A204.1 (cell line): ENCODE data around the gene VAMP2.

Experiments used
- FAIRE-seq: peaks from 2 replicates; lab custom pipeline; 2012; peaks lifted over from hg19 to GRCh38; lab: Jason Lieb, UNC

Gene VAMP2

GRCh38 chr17:8155231-8155995 is 7.3 kb downstream of the VAMP2 start:
- no peak for FAIRE-seq

GRCh38 chr17:8154608-8155155 is 8.1 kb downstream of the VAMP2 start:
- FAIRE-seq, result no peak

DNA sequence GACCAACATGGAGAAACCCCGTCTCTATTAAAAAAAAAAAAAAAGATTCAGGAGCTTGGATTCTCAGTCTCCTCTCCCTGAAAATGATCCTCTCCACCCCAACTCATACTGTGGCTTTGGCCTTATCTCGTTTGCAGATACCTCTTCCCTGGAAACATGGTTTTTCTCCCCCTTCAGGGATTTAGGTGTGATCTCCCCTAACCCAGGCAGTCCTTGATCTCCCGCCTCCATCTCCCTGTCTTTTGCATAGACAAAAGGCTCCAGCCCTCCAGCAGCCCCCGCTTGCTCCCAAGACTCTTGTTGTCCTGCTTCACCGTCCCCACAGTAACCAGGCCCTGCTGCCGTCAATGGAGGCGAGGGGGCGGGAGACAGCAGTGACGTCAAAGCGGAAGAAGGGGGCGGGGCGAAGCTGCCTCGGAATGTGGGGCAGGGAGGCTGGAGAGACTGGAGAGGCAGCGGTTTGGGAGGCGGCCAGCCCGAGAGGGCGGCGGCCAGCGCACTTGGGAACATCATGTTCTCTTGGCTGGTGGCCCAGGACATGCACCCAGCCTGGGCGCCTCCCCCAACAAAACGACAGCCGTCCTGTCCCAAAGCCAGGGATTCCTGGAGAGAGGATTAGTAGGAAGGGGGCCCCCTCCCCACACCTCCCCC is 8.7 kb downstream of the VAMP2 start:
- FAIRE-seq, result no peak

- no peak for FAIRE-seq
These were observed 9.2 kb downstream of the VAMP2 start for GRCh38 chr17:8153525-8153956.

GRCh38 chr17:8153031-8153451 is 9.7 kb downstream of the VAMP2 start:
- FAIRE-seq, result no peak

DNA sequence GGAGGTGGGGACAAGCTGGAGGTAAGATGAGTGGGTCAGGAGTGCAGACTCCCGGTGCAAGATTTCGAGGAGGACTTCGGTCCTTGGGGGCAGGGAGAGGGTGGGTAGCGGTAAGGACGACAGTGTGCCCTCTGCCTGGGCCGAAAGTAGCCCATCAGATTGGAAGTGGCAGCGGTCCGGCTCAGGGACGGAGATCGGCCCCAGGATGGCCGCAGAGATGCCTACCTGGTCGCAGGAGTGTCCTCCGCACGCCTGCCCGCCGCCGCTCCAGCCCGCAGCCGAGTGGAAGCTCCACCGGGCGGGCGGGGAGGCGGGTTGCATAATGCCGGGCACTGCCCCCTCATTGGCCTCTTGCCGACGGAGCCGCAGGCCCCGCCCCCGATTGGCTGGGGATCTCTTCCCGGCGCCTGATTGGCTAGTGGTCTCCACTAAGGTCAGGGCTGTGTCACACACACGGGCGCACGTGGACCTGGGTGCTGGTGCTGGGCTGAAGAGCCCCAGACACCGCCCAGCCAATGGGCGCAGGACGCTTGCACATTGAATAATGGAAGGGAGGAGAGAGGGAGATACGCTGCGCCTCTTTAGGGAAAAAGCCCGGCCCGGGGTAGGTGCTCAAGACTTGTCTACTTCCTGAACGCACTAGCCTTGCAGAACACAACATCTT is 10.5 kb downstream of the VAMP2 start, which contains the start of gene PER1:
Gene PER1, minus strand, starts transcription at position 293 of the 664 bp plus-strand sequence. CDS start 1,698 bp downstream, outside the sequence.
- FAIRE-seq, result peak; percentile 34

DNA sequence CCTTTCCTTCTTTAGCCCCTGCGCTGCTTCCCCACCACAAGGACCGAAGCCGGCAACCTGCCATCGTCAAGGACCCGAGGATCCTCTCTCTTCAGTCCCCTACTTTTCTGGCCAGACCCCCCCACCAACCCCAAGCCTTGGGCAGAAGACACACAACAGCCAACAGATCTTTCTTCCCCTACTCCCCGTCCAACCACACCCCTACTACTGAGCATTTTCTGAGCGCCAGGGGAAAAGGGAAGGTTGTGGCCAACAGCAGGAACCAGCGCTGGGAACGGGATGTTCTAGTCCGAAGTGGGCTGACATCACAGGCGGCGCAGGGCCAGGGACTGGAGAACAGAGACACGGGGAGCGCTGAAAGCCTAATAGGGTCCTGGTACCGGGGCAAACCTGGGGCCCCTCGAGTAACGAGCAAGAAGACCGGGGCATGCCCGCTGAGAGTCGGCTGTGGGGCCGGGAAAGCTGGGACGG is 11.1 kb downstream of the VAMP2 start:
- FAIRE-seq, result no peak

DNA sequence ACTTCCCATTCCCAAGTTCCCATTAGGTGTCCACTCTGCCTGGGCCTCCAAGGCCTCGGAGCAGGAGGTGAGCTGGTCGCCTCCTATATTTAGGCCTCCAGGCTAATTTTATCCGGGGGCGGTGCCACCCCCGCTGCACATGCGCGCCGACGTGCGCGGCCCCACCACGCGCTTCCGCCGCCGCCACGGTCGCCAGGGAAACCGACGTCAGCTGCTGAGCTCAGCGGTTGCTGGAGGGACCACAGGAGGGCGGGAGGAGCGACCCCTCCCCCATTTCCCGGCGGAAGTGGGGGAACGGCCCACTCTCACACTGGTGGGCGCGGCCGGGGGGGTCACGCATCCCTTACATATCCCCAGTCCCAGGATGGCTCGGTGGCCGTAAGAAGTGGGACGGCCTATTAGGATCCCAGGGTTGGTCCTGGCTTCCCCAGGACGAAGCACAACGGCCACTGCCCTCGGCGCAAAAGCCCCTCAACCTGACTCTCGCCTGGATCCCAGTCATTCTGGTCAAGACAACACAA is 11.6 kb downstream of the VAMP2 start:
- no peak for FAIRE-seq

DNA sequence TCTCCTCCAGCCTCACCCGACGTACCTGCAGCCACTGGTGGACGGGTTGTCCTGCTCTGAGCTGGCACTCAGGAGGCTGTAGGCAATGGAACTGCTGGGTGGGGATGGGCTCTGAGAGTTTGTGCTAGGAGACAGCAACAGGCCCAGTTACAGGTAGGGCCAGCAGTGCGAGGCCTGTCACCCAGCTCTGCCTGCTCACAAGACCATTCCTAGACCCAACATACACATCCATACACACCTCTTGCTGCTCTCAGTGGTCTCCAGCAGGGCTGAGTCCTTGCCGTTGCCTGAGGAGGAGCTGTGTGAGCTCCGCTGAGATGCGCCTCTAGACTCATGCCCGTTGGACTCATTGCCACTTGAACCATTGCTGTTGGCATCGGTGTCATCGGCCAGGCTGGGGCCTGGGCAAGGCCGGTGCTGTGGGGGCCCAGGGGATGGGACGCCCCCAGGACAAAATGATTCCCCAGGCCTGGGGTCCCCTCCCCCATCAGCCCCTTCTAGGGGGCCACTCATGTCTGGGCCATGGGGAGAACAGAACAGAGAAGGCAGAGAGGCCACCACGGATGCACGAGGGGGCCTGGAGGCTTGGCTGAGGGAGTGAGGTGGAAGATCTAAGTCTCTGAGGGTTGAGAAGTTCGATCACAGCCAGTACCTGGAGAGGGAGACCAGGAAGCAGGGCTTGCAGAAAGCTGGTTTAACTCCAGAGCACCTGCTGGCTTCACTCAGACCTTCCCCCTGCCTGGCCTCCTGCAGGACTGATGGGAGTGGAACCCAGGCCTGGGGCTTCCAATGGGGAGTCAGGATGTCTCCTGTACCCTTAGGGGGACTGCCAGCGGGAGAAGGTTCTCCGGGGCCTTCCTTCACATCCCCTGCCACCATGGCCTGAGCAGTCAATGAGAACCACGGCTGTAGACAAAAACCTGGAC is 12.3 kb downstream of the VAMP2 start:
- no peak for FAIRE-seq

DNA sequence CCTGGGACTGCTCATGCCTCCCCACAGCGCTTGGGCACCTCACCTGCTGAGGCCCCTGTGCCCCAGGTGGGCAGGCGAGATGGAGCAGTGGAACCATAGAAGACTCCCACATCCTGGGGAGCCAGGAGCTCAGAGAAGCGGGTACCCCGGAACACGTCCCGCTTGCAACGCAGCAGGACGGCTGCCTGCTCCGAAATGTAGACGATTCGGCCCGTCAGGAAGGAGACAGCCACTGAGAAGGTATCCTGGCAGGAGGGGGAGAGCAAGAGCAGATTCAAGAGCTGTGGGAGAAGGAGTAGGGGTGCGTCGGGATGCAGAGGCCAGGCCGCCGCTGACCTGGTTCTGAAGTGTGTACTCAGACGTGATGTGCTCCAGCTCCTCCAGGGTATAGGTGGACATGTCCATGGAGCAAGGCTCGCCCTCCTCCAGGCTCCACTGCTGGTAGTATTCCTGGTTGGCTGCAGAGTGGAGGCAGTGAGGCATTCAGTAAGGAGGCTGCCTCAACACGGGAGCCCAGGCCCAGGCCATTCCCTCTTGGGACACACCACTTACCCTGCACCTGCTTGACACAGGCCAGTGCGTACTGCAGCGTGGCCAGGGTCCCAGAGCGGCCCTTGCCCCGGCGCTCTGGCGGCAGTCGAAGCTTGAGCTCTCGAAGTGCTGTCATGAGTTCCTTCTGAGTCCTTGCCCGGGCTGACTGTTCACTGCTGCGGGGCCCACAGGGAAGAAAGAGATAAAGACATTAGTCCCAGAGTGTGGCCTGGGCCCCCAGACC is 13.1 kb downstream of the VAMP2 start:
- no peak for FAIRE-seq

DNA sequence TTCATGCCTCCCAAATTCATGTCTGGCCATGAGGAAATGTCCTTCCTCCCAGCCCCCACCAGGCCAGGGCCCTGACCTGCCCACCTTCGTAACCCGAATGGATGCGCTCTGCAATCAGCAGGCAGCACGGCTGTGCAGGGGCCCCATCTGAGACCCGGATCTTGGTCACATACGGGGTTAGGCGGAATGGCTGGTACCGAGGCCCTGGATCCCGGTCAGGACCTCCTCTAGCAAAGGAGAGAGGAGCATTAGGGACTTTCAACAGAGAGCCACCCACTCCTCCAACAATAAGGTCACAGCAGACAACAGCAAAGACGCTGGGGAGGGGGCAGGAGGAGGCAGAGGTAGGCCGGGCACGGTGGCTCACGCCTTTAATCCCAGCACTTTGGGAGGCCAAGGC is 14.2 kb downstream of the VAMP2 start:
- no peak for FAIRE-seq

DNA sequence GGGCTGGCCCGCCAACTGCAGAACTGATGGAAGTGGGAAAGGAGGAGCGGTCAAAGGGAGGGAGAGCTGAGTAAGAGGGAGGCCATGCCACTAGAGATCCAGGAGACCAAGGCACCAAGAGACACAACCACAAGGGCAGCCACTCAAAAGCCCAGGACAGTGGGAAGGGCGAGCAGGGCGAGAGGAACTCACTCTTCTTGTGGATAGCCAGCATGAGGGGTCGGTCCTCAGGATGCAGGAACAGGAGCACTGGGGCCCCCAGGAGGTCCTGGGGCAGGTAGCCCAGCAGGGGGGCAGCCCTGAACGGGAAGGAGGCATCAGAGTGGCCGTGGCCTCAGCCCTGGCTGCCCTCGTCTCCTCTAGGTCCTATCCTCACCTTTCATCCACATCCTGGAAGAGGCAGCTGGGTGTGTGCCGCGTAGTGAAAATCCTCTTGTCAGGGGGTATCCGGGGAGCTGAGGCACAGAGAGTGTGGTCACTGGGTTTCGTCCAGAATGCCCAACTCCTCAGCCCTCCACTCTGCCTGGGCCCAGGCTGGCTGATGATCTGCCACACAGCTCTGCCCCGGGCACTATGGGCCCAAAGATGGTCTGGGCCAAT is 14.8 kb downstream of the VAMP2 start:
- FAIRE-seq, result no peak

- FAIRE-seq, result no peak
These were observed 15.5 kb downstream of the VAMP2 start for GRCh38 chr17:8147141-8147804.

DNA sequence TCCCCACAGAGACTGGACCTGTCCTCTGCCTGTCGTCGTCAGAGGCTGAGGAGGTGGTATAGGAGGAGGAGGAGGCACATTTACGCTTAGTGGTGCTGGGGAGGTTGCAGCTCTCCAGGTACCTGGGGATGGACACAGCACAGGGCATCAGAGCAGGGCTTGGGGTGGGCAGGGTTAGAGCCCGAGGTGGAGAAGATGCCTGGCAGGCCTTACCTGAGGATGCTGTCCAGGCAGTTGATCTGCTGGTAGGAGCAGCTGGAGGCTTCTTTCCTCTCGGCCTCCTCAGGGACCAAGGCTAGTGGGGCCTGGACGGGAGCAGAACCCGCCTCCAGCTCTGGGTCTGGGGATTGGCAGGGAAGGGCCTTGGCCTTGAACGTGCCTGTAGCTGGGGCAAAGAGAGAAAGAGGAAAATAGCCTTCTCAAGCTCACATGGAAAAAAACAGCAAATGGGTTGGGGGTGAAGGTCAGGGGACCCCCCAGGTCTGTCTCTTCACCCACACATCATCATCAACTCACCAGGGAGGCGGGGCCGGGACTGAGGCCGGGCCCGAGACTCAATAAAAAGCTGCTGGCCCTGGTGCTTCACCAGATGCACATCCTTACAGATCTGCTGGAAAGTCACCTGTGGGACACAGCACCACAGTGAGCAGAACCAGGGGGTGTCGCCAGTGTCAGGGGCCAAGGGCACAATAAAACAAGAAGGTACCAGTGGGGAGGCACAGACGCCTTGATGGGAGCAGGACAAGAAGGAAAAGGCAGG is 16.2 kb downstream of the VAMP2 start:
- FAIRE-seq, result no peak

DNA sequence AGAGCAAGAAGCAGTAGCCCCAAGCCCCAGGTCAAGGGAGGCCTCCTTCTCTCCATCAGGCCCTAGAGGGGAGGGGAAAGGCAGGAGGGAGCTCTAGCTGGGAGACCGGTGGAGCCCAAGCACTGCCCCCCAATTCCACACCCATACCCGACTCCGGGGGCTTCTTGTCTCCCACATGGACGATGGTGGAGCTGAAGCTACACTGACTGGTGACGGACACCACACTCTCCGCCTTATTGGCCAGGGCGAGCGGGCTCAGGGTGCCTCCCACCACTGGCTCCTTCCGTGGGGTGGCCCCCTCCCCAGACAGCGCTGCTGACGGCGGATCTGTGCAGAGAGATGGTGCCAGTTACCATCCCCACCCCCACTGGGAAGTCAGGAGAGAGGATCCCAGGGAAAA is 16.9 kb downstream of the VAMP2 start:
- FAIRE-seq, result no peak

DNA sequence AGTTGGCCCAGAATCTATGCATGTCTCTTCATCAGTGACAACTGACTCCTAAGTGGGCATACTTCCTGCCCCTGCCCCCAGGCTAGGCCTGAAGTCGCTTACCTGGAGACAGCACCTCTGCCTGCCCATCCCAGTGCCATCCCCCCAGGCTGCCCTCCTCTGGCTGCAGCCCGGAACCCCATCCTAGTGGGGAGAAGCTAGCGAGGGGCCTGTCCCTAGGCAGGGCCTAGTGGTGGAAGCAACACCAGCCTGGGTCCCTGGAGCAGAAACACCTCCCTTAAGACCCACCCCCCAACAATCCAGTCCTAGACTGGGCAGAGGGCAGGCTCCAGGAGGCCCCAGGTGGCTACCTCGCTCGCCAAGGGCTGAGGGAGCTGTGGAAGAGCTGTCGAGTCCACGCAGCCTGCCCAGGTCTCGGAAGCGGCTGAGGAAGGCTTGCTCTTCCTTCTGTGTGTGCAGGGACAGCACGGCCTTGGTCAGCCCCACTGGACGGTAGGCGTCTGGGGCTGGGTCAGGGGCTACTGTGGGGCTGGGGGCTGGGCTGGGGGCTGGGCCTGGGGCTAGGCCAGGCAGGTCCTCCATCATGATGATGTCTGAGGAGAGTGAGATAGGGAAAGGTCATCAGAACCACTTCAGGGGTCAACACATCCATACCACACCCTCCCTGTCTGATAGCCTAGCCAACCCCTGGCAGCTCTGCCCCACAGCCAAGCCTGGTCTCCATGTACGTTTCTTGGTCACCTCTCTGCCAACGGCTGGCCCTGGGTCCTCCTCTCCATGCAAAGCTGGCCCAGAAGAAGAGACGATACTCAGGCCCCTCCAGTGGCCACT is 18.1 kb downstream of the VAMP2 start:
- no peak for FAIRE-seq

DNA sequence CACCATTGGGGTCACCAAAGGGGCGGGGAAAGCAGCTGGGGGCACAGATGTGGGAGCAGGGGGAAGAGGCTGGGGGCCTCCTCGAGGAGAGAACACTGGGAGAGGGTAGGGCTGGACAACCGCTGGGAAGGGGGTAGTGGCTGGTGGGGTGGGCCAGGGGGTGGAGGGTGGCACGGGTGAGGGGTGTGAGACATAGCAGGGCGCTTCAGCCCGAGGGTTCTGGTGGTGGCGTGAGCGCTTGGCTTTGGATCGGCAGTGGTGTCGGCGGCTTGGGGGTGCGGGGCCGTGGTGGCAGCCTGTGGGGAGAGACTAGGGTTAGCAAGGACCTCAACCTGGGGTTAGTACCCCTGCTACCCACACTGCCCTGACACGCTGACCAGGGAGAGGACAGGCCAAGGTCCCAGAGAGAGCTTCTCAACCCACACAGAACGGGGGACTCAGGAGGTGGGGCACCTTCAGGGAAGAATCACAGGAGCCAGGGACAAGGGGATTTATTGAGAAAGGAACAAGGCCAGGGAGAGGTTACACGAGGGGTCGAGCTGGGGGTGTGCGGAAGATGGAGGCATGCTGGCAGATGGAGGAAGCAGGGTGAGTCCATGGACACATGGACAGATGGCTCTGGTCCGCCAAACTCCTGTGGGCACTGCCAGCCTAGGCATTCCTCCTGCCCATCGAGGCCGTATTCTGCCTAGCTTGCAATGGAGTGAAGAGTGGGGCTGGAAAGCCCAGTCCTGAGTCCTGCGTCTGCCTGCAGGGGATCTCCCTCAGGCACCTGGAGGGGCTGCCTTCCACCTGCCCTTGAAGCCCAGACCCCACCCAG is 19.0 kb downstream of the VAMP2 start:
- FAIRE-seq, result no peak
